ENCODE data around the gene CAVIN4.

GRCh38 chr9:100590481-100590880 is 12.6 kb downstream of the CAVIN4 start:
- TF ChIP-seq MAX (IDR thresholded peaks at IDR 0.05; ENCODE audit: insufficient read depth, insufficient read length) = no peak
- TF ChIP-seq POLR2A (IDR thresholded peaks at IDR 0.05; ENCODE audit: low read depth, low read length) = no peak
